HG03025 (cell line): ENCODE measurements around the gene BBC3.

Experiments
- ATAC-seq: cut with Tn5 transposase; IDR thresholded peaks from one replicate; pipeline ENCODE4 v1.9.1; 2021; ENCODE audit warnings: mild to moderate bottlenecking, moderate library complexity; ENCODE audit not compliant: unreplicated experiment, low FRiP score

BBC3 gene

GRCh38 chr19:47232422-47233211 lies 1.6 kb upstream of the BBC3 start:
- ATAC-seq, result no peak

- peak; percentile 38 for ATAC-seq
Measured at GRCh38 chr19:47231215-47232054, 436 bp upstream of the BBC3 start.

- peak; percentile 21 for ATAC-seq
Measured at GRCh38 chr19:47230054-47230920, 712 bp downstream of the BBC3 start.

- no peak for ATAC-seq
Measured at GRCh38 chr19:47229676-47230053, 1.3 kb downstream of the BBC3 start.

- ATAC-seq, result no peak
Measured at GRCh38 chr19:47228937-47229675, 1.9 kb downstream of the BBC3 start.

- ATAC-seq, result no peak
Measured at GRCh38 chr19:47228168-47228936, 2.6 kb downstream of the BBC3 start.

GRCh38 chr19:47227352-47228167 lies 3.4 kb downstream of the BBC3 start:
- no peak for ATAC-seq

GRCh38 chr19:47226426-47227351 lies 4.3 kb downstream of the BBC3 start:
- ATAC-seq, result peak; percentile 8

- ATAC-seq, result peak; percentile 21
Measured at GRCh38 chr19:47225746-47226425, 5.1 kb downstream of the BBC3 start.

GRCh38 chr19:47221890-47222289 lies 9.1 kb downstream of the BBC3 start:
- ATAC-seq, result no peak

GRCh38 chr19:47221080-47221841 lies 9.7 kb downstream of the BBC3 start:
- ATAC-seq, result no peak

GRCh38 chr19:47215581-47215980 lies 15.4 kb downstream of the BBC3 start:
- ATAC-seq, result no peak

GRCh38 chr19:47210689-47211316 lies 20.2 kb downstream of the BBC3 start:
- no peak for ATAC-seq

- no peak for ATAC-seq
Measured at GRCh38 chr19:47210180-47210490, 20.9 kb downstream of the BBC3 start.

- ATAC-seq, result no peak
Measured at GRCh38 chr19:47209319-47210179, 21.4 kb downstream of the BBC3 start.
